Measurements from ENCODE around the gene DUOX1. TPM values are rescaled to one million over a fixed set of nuclear protein-coding genes. Genes with fewer than 3 reads are reported as not detected.
A peak's percentile ranks its signal among the peaks of the same experiment; 100 is the strongest.

The DUOX1 gene
- polyA plus RNA-seq, 1 donor (not counting 4 experiments of a cell fraction or from before 2014, with no cell fraction given) = 16.3 TPM

DNA sequence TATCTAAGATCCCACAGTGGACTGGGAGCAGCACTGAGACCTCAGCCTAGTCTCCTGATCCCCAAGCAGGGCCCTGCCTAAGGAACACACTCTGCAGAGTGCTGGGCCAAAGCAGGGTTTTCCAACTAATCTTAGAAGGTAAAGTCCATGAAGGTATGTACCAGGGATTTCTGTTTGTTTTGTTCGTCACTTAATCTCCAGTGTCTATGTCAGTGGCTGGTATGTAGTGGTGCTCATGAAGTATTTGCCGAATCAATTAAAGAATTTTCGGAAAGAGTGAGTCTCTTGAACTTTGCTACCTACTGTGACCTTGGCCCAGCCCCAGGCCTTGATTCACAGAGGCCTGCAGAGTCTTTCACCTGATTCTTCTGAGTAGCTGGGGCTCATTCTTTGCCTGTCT, 1.7 kb downstream of the DUOX1 start:
- Histone ChIP-seq H3K4me2 (ENCODE audit: control insufficient read depth, extremely low read depth, insufficient read depth, low read depth, low read length) (no peak overlapping the region), H2AFZ (ENCODE audit: control insufficient read depth, low read length) (no peak overlapping the region), H3K9me1 (ENCODE audit: control insufficient read depth, extremely low read depth, insufficient read depth, low read length) (no peaks in the 10 kb centered on the region), H3K27ac (ENCODE audit: control insufficient read depth, insufficient read depth, low read length) (no peak overlapping the region), H3K9ac (ENCODE audit: control insufficient read depth, extremely low read depth, insufficient read depth, low read length) (no peak overlapping the region), H3K79me2 (ENCODE audit: control insufficient read depth, insufficient read depth, low read length) (peaks cover 4% of the 10 kb centered on the region), H3K27me3 (ENCODE audit: control insufficient read depth, extremely low read depth, insufficient read depth, low read length) (no peaks in the 10 kb centered on the region), H4K20me1 (ENCODE audit: control insufficient read depth, extremely low read depth, insufficient read depth, low read length) (no peaks in the 10 kb centered on the region), H3K36me3 (ENCODE audit: control insufficient read depth in 2 of 2, extremely low read depth in 1 of 2, insufficient read depth in 2 of 2, low read length in 2 of 2) (peaks cover 0 to 6% of the 10 kb centered on the region in 2 experiments), H3K9me3 (ENCODE audit: control insufficient read depth, low read depth, low read length) (no peaks in the 10 kb centered on the region), H3K4me1 (ENCODE audit: control insufficient read depth, extremely low read depth, insufficient read depth, low read length) (peaks cover 28% of the 10 kb centered on the region), H3K4me3 (ENCODE audit: control insufficient read depth in 2 of 3, extremely low read depth in 1 of 3, insufficient read depth in 2 of 3, low read depth in 1 of 3, low read length in 3 of 3) (no peak overlapping the region)
- FAIRE-seq (no peak), DNase-seq (ENCODE audit: low read depth, low spot score) (no peak)
- TF ChIP-seq EZH2 (IDR thresholded peaks at IDR 0.05; ENCODE audit: low read length) = no peak
- TF ChIP-seq, protein P1, sequence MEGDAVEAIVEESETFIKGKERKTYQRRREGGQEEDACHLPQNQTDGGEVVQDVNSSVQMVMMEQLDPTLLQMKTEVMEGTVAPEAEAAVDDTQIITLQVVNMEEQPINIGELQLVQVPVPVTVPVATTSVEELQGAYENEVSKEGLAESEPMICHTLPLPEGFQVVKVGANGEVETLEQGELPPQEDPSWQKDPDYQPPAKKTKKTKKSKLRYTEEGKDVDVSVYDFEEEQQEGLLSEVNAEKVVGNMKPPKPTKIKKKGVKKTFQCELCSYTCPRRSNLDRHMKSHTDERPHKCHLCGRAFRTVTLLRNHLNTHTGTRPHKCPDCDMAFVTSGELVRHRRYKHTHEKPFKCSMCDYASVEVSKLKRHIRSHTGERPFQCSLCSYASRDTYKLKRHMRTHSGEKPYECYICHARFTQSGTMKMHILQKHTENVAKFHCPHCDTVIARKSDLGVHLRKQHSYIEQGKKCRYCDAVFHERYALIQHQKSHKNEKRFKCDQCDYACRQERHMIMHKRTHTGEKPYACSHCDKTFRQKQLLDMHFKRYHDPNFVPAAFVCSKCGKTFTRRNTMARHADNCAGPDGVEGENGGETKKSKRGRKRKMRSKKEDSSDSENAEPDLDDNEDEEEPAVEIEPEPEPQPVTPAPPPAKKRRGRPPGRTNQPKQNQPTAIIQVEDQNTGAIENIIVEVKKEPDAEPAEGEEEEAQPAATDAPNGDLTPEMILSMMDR (optimal IDR thresholded peaks at IDR 0.05 in 1 of 3, IDR thresholded peaks at IDR 0.05 in 1 of 3, conservative IDR thresholded peaks at IDR 0.05 in 1 of 3; ENCODE audit: extremely low read depth in 1 of 3, insufficient read depth in 2 of 3, low read length in 3 of 3) = no peak
- dilution Hi-C loops (cut with MboI; ENCODE audit: extremely low pct_ligation_motif_present, low sequenced_read_pairs) = no loop called here

DNA sequence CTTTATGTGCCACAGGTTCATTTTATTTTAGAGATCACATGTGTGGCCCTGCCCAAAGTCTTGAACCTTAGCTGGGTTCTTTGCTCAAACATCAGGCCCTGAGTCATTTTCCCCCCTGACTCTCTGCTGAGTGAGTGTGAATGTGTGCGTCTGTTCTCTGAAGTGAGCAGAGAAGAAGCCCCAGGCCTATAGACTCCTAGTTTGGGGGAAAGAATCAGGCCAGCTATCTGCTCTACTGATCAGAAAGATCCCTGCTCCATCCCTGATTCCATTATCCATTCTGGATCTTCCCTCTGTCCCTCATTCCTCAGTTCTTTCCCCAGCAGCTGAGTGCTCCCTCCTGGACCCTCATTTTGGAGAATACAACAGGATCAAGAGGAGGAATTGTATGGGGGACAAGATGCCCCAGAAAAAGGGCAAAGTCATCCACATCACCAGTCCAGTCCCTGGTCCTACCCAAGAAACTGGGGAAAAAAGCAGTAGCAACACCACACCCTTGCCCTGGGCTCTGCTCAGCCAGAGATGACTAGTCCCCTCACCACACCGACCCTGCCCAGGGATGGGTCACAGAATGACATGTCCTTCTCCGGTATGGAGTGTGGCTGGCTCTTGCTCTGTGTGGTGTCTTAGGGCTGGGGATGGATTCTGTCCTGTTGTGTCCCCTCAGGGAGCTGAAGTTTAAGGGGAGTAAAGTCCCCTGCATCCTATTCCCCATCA, 3.2 kb downstream of the DUOX1 start:
- FAIRE-seq (peak; percentile 36), DNase-seq (ENCODE audit: low read depth, low spot score) (no peak)
- H3K4me2 ChIP-seq (ENCODE audit: control insufficient read depth, extremely low read depth, insufficient read depth, low read depth, low read length) = peak overlapping the region; percentile 27
- dilution Hi-C loops (cut with MboI; ENCODE audit: extremely low pct_ligation_motif_present, low sequenced_read_pairs) = no loop called here
- no peak for TF ChIP-seq EZH2 (IDR thresholded peaks at IDR 0.05; ENCODE audit: low read length)
- TF ChIP-seq, protein P1 (optimal IDR thresholded peaks at IDR 0.05 in 1 of 3, IDR thresholded peaks at IDR 0.05 in 1 of 3, conservative IDR thresholded peaks at IDR 0.05 in 1 of 3; ENCODE audit: extremely low read depth in 1 of 3, insufficient read depth in 2 of 3, low read length in 3 of 3) = no peak
- H2AFZ ChIP-seq (ENCODE audit: control insufficient read depth, low read length) = no peak overlapping the region
- no peaks in the 10 kb centered on the region for H3K27me3 ChIP-seq (ENCODE audit: control insufficient read depth, extremely low read depth, insufficient read depth, low read length)
- no peak overlapping the region for H3K9ac ChIP-seq (ENCODE audit: control insufficient read depth, extremely low read depth, insufficient read depth, low read length)
- H3K9me1 ChIP-seq (ENCODE audit: control insufficient read depth, extremely low read depth, insufficient read depth, low read length) = no peaks in the 10 kb centered on the region
- H3K9me3 ChIP-seq (ENCODE audit: control insufficient read depth, low read depth, low read length) = no peaks in the 10 kb centered on the region
- peaks cover 28% of the 10 kb centered on the region for H3K4me1 ChIP-seq (ENCODE audit: control insufficient read depth, extremely low read depth, insufficient read depth, low read length)
- H3K4me3 ChIP-seq (ENCODE audit: control insufficient read depth in 2 of 3, extremely low read depth in 1 of 3, insufficient read depth in 2 of 3, low read depth in 1 of 3, low read length in 3 of 3) = peak overlapping the region in 1 of 3 experiments; percentile 16
- H3K79me2 ChIP-seq (ENCODE audit: control insufficient read depth, insufficient read depth, low read length) = peaks cover 4% of the 10 kb centered on the region
- H4K20me1 ChIP-seq (ENCODE audit: control insufficient read depth, extremely low read depth, insufficient read depth, low read length) = no peaks in the 10 kb centered on the region
- H3K36me3 ChIP-seq (ENCODE audit: control insufficient read depth in 2 of 2, extremely low read depth in 1 of 2, insufficient read depth in 2 of 2, low read length in 2 of 2) = peaks cover 0 to 7% of the 10 kb centered on the region in 2 experiments
- H3K27ac ChIP-seq (ENCODE audit: control insufficient read depth, insufficient read depth, low read length) = no peak overlapping the region

All from keratinocyte (primary cell).